ENCODE results near the gene TTK.

- TF ChIP-seq CTCF (IDR thresholded peaks at IDR 0.05) (no peak), POLR2A (IDR thresholded peaks at IDR 0.05) (no peak)
Measured at GRCh38 chr6:80088637-80089036, 84.2 kb downstream of the TTK start.
